G401 (cell line): ENCODE results near the gene TELO2. TPM values are rescaled to one million over a fixed set of nuclear protein-coding genes. Genes with fewer than 3 reads are reported as not detected.

Experiments used
- DNase-seq: peaks from one replicate; pipeline ENCODE4 v3.0.0-alpha.2; 2015; ENCODE audit warnings: low spot score
- in situ Hi-C: cut with HindIII; loops from 2 replicates; pipeline ENCODE4 v1.10.0; 2016; ENCODE audit warnings: low sequenced_read_pairs, mixed read lengths
- total RNA-seq: library from RNA; depleted of rRNA; stranded (reverse); fragments of >200 nt; shearing (Covaris generic); gene quantifications from 2 replicates; pipeline ENCODE4 v1.2.3, GENCODE V29; 2014

The TELO2 gene
- total RNA-seq, 1 experiment from 2014 or later = 97.8 TPM

GRCh38 chr16:1494711-1495110, 1.6 kb downstream of the TELO2 start:
- in situ Hi-C loops = no loop called here
- no peak for DNase-seq

GRCh38 chr16:1495211-1495888, 2.2 kb downstream of the TELO2 start:
- no peak for DNase-seq
- in situ Hi-C loops = no loop called here

- DNase-seq = no peak
- in situ Hi-C loops = no loop called here
Observed at GRCh38 chr16:1495889-1496262, 2.7 kb downstream of the TELO2 start.

- DNase-seq = no peak
- in situ Hi-C loops = no loop called here
Observed at GRCh38 chr16:1496464-1496863, 3.3 kb downstream of the TELO2 start.

GRCh38 chr16:1497014-1497598, 3.9 kb downstream of the TELO2 start:
- in situ Hi-C loops = no loop called here
- no peak for DNase-seq

- in situ Hi-C loops = no loop called here
- DNase-seq = no peak
Observed at GRCh38 chr16:1498899-1499676, 5.9 kb downstream of the TELO2 start.

GRCh38 chr16:1499756-1500464, 6.8 kb downstream of the TELO2 start:
- in situ Hi-C loops = no loop called here

GRCh38 chr16:1500465-1501150, 7.4 kb downstream of the TELO2 start:
- no peak for DNase-seq
- in situ Hi-C loops = no loop called here

More at GRCh38 chr16:1499756-1500464, 6.8 kb downstream of the TELO2 start:
- no peak for DNase-seq

GRCh38 chr16:1501630-1502029, 8.5 kb downstream of the TELO2 start:
- no peak for DNase-seq
- in situ Hi-C loops = no loop called here

- no peak for DNase-seq
- in situ Hi-C loops = no loop called here
Observed at GRCh38 chr16:1502092-1503004, 9.2 kb downstream of the TELO2 start.

- DNase-seq = no peak
- in situ Hi-C loops = no loop called here
Observed at GRCh38 chr16:1503110-1503955, 10.2 kb downstream of the TELO2 start.

GRCh38 chr16:1505073-1505844, 12.1 kb downstream of the TELO2 start:
- no peak for DNase-seq
- in situ Hi-C loops = no loop called here

GRCh38 chr16:1505912-1506311, 12.8 kb downstream of the TELO2 start:
- DNase-seq = no peak
- in situ Hi-C loops = no loop called here

- DNase-seq = peak; percentile 60
- in situ Hi-C loops = no loop called here
Observed at GRCh38 chr16:1506494-1507213, 13.5 kb downstream of the TELO2 start.

GRCh38 chr16:1508494-1509187, 15.5 kb downstream of the TELO2 start:
- in situ Hi-C loops = no loop called here
- DNase-seq = no peak
